Left cardiac atrium (tissue), 4 donors: ENCODE data around the gene IL24. TPM values are rescaled to one million over a fixed set of nuclear protein-coding genes. Genes with fewer than 3 reads are reported as not detected.

Experiments used
- ATAC-seq, 2 donors: fragments of 200-7000 bp; cut with Tn5 transposase; one replicate each; pipeline ENCODE4 v1.9.1; 2020; ENCODE audit warnings: mild to moderate bottlenecking in 2 of 2, moderate library complexity in 2 of 2
- DNase-seq: peaks from one replicate; pipeline ENCODE4 v3.0.0-alpha.2; 2020
- intact Hi-C, 2 donors: fragments of 100-400 bp; cut with DNase I; formaldehyde crosslinking; loops; one replicate each; pipeline versions ENCODE4 v1.14.1 to v1.15.1; 2022 to 2023
- total RNA-seq, 2 donors: library from RNA; stranded (reverse); fragmentation: NEBNext Ultra II Directional; extraction: Animal tissue kit (Norgen Biotek cat#: 25700); gene quantifications; one replicate each; pipeline ENCODE4 v1.2.1, GENCODE V29; 2021
- donor health status: DM: no; HTN: yes; CAD: no.
- donor health status: DM: no; HTN: yes; CAD: no; lungs with severe emphysema.
- donor health status: DM: yes; HTN: yes; CAD: no.
- donor health status: Dilated cardiomyopathy.

The IL24 gene
- total RNA-seq, 2 donors from 2014 or later = not detected

- ATAC-seq = no peak
- DNase-seq = no peak
- intact Hi-C loops = no loop called here
Measured at GRCh38 chr1:206939841-206940587, 42.8 kb downstream of the IL24 start.

GRCh38 chr1:206940588-206940936, 43.3 kb downstream of the IL24 start:
- DNase-seq (no peak), ATAC-seq (no peak)
- intact Hi-C loops = no loop called here

GRCh38 chr1:206941766-206942418, 44.6 kb downstream of the IL24 start:
- peak in 1 of 2 donors; percentile 67 for ATAC-seq
- no peak for DNase-seq

GRCh38 chr1:206944703-206945102, 47.5 kb downstream of the IL24 start:
- intact Hi-C loops = no loop called here
- no peak for ATAC-seq
- DNase-seq = no peak

More at GRCh38 chr1:206941766-206942418, 44.6 kb downstream of the IL24 start:
- intact Hi-C loops = no loop called here

GRCh38 chr1:206945779-206946178, 48.5 kb downstream of the IL24 start:
- intact Hi-C loops = no loop called here
- DNase-seq (no peak), ATAC-seq (no peak)

DNA sequence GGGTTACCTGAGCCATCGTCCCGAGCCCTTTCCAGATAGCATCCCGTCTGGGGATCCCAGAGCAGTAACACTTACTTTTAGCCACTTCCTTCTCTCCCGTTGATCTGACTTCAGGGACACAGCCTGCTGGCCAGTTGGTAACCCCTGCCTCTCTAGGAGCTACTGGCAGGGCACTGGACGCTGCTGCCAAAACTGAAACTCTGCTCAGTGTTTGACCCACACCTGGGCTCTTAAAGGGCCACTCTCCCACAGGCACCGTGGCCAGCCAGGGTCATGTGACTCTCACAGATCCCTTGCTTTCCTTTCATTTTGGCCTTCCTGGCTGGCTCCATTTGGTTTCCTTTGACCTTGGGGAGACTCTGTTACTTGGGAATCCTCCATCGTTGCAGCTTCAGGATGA, 49.0 kb downstream of the IL24 start, which contains the start of gene PIGR:
Gene PIGR, minus strand, starts transcription at position 206 of the 400 bp plus-strand sequence. CDS start 5,935 bp downstream, outside the sequence.
- ATAC-seq = no peak
- intact Hi-C loops = no loop called here
- DNase-seq = no peak

- no peak for DNase-seq
- intact Hi-C loops = no loop called here
- no peak for ATAC-seq
Measured at GRCh38 chr1:206947255-206947654, 50.0 kb downstream of the IL24 start.

GRCh38 chr1:206949208-206949607, 52.0 kb downstream of the IL24 start:
- intact Hi-C loops = no loop called here
- no peak for ATAC-seq
- DNase-seq = no peak

GRCh38 chr1:206949641-206950040, 52.4 kb downstream of the IL24 start:
- intact Hi-C loops = no loop called here
- no peak for ATAC-seq
- DNase-seq = no peak

DNA sequence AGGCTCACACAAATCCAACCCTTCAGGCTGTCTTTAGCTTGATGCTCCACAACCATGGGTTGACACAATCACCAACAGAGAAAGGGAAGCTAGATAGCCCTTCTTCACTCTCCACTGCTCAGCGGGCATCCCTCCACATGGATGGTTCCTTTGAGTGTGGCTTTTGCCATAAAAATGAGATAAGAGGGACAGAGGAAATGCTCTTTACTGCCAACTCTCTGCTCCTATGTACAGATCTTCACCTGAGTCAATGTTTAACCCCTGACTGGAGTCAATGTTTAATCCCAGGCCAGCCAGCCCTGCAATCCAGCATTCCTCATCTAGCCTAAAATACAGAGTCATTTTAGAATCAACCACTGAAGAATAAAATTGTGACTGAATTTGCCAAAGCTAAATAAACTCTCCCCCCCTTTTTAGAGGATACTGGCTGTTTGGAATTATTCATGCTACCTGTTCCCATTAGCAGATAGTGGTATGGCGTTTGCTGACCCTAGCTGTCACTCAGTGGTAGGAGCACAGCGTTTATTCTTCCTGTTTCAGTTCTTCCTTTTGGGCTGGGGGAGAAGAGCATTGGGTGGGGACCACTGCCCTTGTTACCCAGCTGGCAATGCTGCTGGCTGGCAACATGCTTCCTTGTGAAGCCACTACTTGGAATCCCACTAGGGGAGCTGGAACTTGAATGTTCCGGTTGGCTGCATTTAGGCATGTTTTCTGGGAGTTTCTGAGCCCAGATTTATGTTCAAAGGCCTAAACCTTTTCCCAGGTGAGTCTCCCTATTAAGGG, 54.3 kb downstream of the IL24 start:
- ATAC-seq = no peak
- intact Hi-C loops = no loop called here
- DNase-seq = no peak

- no peak for DNase-seq
- intact Hi-C loops = no loop called here
- ATAC-seq = no peak
Measured at GRCh38 chr1:206952171-206952570, 54.9 kb downstream of the IL24 start.

- intact Hi-C loops = no loop called here
- no peak for ATAC-seq
- DNase-seq = no peak
Measured at GRCh38 chr1:206953126-206953525, 55.9 kb downstream of the IL24 start.

DNA sequence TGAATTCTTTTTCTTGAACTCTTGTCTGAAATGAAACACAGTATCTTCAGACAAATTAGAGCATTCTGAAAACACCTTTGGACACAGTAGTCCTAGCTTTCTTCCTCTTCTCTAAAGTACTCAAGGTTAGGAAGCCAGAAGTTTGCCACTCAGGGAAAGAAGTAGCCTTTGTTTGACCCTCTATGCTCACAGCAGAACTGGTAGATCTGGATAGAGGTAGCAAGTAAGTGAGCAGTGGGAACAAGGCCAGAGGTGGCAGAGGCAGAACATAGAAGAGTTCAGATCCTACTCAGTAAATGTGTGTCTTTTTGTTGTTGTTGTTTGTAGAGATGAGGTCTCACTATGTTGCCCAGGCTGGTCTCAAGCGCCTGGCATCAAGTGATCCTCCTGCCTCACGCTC, 56.4 kb downstream of the IL24 start:
- intact Hi-C loops = no loop called here
- ATAC-seq = no peak

More for the DNA sequence above, 56.4 kb downstream of the IL24 start:
- no peak for DNase-seq

Other genes with a start within 250 kb of the IL24 start
- 100 to 1,000 TPM; 154 to 219 TPM for gene MAPKAPK2, start 212.5 kb upstream of the IL24 start, total RNA-seq
- not detected for gene IL19, start 126.7 kb upstream of the IL24 start, total RNA-seq
- gene IL10, start 124.9 kb upstream of the IL24 start, total RNA-seq = 1 to 10 TPM; 1.9 to 5.1 TPM
- not detected for gene IL20, start 31.8 kb upstream of the IL24 start, total RNA-seq
- gene FCMR, start 24.5 kb downstream of the IL24 start, total RNA-seq = 1 to 10 TPM; 3.2 to 4.5 TPM
- gene PIGR, start 49.0 kb downstream of the IL24 start, total RNA-seq = under 1 TPM; 0.06 to 0.16 TPM
- not detected for gene FCAMR, start 73.0 kb downstream of the IL24 start, total RNA-seq
- gene C1orf116, start 135.3 kb downstream of the IL24 start, total RNA-seq = under 1 TPM; 0.06 to 0.10 TPM
- gene YOD1, start 153.8 kb downstream of the IL24 start, total RNA-seq = 1 to 10 TPM; 3.4 to 5.9 TPM
- gene PFKFB2, start 155.8 kb downstream of the IL24 start, total RNA-seq = 10 to 100 TPM; 28.2 to 42.8 TPM
- 1 to 10 TPM in 1 of 2 donors, not detected in 1; 2.4 TPM for gene C4BPB, start 191.4 kb downstream of the IL24 start, total RNA-seq
- gene C4BPA, start 206.8 kb downstream of the IL24 start, total RNA-seq = not detected